Endothelial cell (in vitro differentiated cells): ENCODE data around the gene TTLL8. TPM values are rescaled to one million over a fixed set of nuclear protein-coding genes. Genes with fewer than 3 reads are reported as not detected.

Experiments
- DNase-seq: peaks from one replicate; pipeline ENCODE4 v3.0.0; 2021; ENCODE audit warnings: low spot score
- H3K27ac Mint-ChIP-seq: one replicate; pipeline ENCODE4 v1.8.0; 2021; ENCODE audit warnings: mixed read lengths, inconsistent platforms; ENCODE audit not compliant: unreplicated experiment
- H3K27me3 Mint-ChIP-seq: one replicate; pipeline ENCODE4 v1.8.0; 2021; ENCODE audit warnings: mild to moderate bottlenecking, moderate library complexity, mixed read lengths, inconsistent platforms; ENCODE audit not compliant: unreplicated experiment
- H3K36me3 Mint-ChIP-seq: one replicate; pipeline ENCODE4 v1.8.0; 2021; ENCODE audit warnings: mild to moderate bottlenecking, low read depth, mixed read lengths, inconsistent platforms; ENCODE audit not compliant: unreplicated experiment
- H3K4me1 Mint-ChIP-seq: one replicate; pipeline ENCODE4 v1.8.0; 2021; ENCODE audit warnings: mild to moderate bottlenecking, mixed read lengths, inconsistent platforms; ENCODE audit not compliant: unreplicated experiment
- H3K4me3 Mint-ChIP-seq: one replicate; pipeline ENCODE4 v1.8.0; 2021; ENCODE audit warnings: mild to moderate bottlenecking, mixed read lengths, inconsistent platforms; ENCODE audit not compliant: unreplicated experiment
- H3K9me3 Mint-ChIP-seq: one replicate; pipeline ENCODE4 v1.8.0; 2021; ENCODE audit warnings: mixed read lengths, inconsistent platforms; ENCODE audit not compliant: unreplicated experiment
- CTCF ChIP-seq: fragments of 200-600 bp; sonication (generic); IDR thresholded peaks from one replicate; pipeline ENCODE4 v1.5.0; 2021; ENCODE audit warnings: antibody characterized with exemption; ENCODE audit not compliant: unreplicated experiment
- total RNA-seq: library from RNA; stranded (reverse); fragmentation: NEBNext Ultra II Directional; extraction: Animal tissue kit (Norgen Biotek cat#: 25700); gene quantifications from one replicate; pipeline ENCODE4 v1.2.1, GENCODE V29; 2021; ENCODE audit not compliant: unreplicated experiment

TTLL8 gene
- total RNA-seq, 1 donor from 2014 or later = not detected

GRCh38 chr22:50027639-50028537 lies 30.2 kb downstream of the TTLL8 start:
- DNase-seq = no peak

GRCh38 chr22:50025993-50026392 lies 32.1 kb downstream of the TTLL8 start:
- Mint-ChIP-seq H3K4me1 (no peaks in the 10 kb centered on the region), H3K27ac (no peak overlapping the region), H3K36me3 (no peaks in the 10 kb centered on the region), H3K9me3 (no peaks in the 10 kb centered on the region), H3K4me3 (no peak overlapping the region), H3K27me3 (peaks cover 5% of the 10 kb centered on the region)
- no peak for DNase-seq
- TF ChIP-seq CTCF = no peak

More at GRCh38 chr22:50027639-50028537, 30.2 kb downstream of the TTLL8 start:
- Mint-ChIP-seq H3K4me1 (no peaks in the 10 kb centered on the region), H3K27me3 (peaks cover 5% of the 10 kb centered on the region), H3K9me3 (no peaks in the 10 kb centered on the region), H3K36me3 (no peaks in the 10 kb centered on the region), H3K4me3 (no peak overlapping the region), H3K27ac (no peak overlapping the region)
- no peak for TF ChIP-seq CTCF

GRCh38 chr22:50022171-50022819 lies 35.8 kb downstream of the TTLL8 start:
- Mint-ChIP-seq H3K9me3 (peaks cover 4% of the 10 kb centered on the region), H3K4me3 (no peak overlapping the region), H3K36me3 (no peaks in the 10 kb centered on the region), H3K4me1 (no peaks in the 10 kb centered on the region), H3K27me3 (peaks cover 14% of the 10 kb centered on the region), H3K27ac (no peak overlapping the region)
- TF ChIP-seq CTCF = no peak
- no peak for DNase-seq

GRCh38 chr22:50020606-50021005 lies 37.5 kb downstream of the TTLL8 start:
- H3K4me3 Mint-ChIP-seq = no peak overlapping the region
- no peaks in the 10 kb centered on the region for H3K4me1 Mint-ChIP-seq
- peaks cover 14% of the 10 kb centered on the region for H3K27me3 Mint-ChIP-seq
- H3K36me3 Mint-ChIP-seq = no peaks in the 10 kb centered on the region
- no peak for TF ChIP-seq CTCF
- H3K9me3 Mint-ChIP-seq = peaks cover 4% of the 10 kb centered on the region
- no peak for DNase-seq
- no peak overlapping the region for H3K27ac Mint-ChIP-seq

GRCh38 chr22:50019316-50019715 lies 38.8 kb downstream of the TTLL8 start:
- H3K4me1 Mint-ChIP-seq = no peaks in the 10 kb centered on the region
- no peak overlapping the region for H3K4me3 Mint-ChIP-seq
- H3K36me3 Mint-ChIP-seq = no peaks in the 10 kb centered on the region
- H3K27ac Mint-ChIP-seq = no peak overlapping the region
- no peak for DNase-seq
- H3K9me3 Mint-ChIP-seq = peaks cover 4% of the 10 kb centered on the region
- TF ChIP-seq CTCF = no peak
- peaks cover 11% of the 10 kb centered on the region for H3K27me3 Mint-ChIP-seq
